Loucy (cell line): Measurements from ENCODE around the gene TOGARAM1.

Experiments
- EZH2phosphoT487 ChIP-seq: fragments of 200-600 bp; IDR thresholded peaks from 2 replicates; pipeline ENCODE4 v1.6.1; 2018; ENCODE audit warnings: antibody characterized with exemption, mild to moderate bottlenecking, moderate library complexity, borderline replicate concordance
- TF ChIP-seq, protein P1 (sequence below): fragments of 200-600 bp; sonication (generic); conservative IDR thresholded peaks from 2 replicates; pipeline ENCODE4 v1.5.1; 2014; ENCODE audit warnings: mild to moderate bottlenecking, antibody characterized with exemption, low read length

DNA sequence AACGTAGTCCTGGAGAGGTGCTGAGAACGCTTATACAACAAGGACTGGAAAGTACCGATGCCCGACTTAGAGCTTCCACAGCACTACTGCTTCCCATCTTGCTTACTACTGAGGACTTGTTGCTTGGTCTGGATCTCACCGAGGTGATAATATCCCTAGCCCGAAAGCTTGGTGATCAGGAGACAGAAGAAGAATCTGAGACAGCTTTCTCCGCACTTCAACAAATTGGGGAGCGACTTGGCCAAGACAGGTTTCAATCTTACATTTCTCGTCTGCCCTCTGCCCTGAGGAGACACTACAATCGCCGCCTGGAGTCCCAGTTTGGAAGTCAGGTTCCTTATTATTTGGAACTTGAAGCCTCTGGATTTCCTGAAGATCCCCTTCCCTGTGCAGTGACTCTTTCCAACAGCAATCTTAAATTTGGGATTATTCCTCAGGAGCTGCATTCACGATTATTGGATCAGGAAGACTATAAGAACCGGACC lies 1.1 kb downstream of the TOGARAM1 start:
- no peak for TF ChIP-seq EZH2phosphoT487
- TF ChIP-seq, protein P1, sequence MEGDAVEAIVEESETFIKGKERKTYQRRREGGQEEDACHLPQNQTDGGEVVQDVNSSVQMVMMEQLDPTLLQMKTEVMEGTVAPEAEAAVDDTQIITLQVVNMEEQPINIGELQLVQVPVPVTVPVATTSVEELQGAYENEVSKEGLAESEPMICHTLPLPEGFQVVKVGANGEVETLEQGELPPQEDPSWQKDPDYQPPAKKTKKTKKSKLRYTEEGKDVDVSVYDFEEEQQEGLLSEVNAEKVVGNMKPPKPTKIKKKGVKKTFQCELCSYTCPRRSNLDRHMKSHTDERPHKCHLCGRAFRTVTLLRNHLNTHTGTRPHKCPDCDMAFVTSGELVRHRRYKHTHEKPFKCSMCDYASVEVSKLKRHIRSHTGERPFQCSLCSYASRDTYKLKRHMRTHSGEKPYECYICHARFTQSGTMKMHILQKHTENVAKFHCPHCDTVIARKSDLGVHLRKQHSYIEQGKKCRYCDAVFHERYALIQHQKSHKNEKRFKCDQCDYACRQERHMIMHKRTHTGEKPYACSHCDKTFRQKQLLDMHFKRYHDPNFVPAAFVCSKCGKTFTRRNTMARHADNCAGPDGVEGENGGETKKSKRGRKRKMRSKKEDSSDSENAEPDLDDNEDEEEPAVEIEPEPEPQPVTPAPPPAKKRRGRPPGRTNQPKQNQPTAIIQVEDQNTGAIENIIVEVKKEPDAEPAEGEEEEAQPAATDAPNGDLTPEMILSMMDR, result no peak
